Loucy (cell line): Measurements from ENCODE around the gene AKAP17A.
"Not testable (repeated sequence)": the region's sequence is repeated elsewhere in the genome, so short reads cannot be mapped to it uniquely, and the experiment has no call there.

Experiments
- CTCF ChIP-seq: fragments of 200-600 bp; sonication (generic); conservative IDR thresholded peaks from 2 replicates; pipeline ENCODE4 v1.5.1; 2014; ENCODE audit warnings: mild to moderate bottlenecking, antibody characterized with exemption, low read length
- EZH2phosphoT487 ChIP-seq: fragments of 200-600 bp; IDR thresholded peaks from 2 replicates; pipeline ENCODE4 v1.6.1; 2018; ENCODE audit warnings: antibody characterized with exemption, mild to moderate bottlenecking, moderate library complexity, borderline replicate concordance

GRCh38 chrX:1624861-1625215 is 33.4 kb downstream of the AKAP17A start:
- TF ChIP-seq CTCF, EZH2phosphoT487: not testable (repeated sequence)
